Left colon (tissue), 2 donors: ENCODE data around the gene LRBA. TPM values are rescaled to one million over a fixed set of nuclear protein-coding genes. Genes with fewer than 3 reads are reported as not detected.
"Not testable (repeated sequence)": the region's sequence is repeated elsewhere in the genome, so short reads cannot be mapped to it uniquely, and the experiment has no call there.

Experiments used
- ATAC-seq: fragments of 200-7000 bp; cut with Tn5 transposase; one replicate; pipeline ENCODE4 v1.9.1; 2020; ENCODE audit warnings: mild to moderate bottlenecking, moderate library complexity
- DNase-seq, 2 donors: peaks; one replicate each; pipeline ENCODE4 v3.0.0-alpha.2; 2020
- intact Hi-C, 2 donors: fragments of 100-400 bp; cut with DNase I in 1 of 2; cut with micrococcal nuclease in 1 of 2; formaldehyde crosslinking; loops; one replicate each; pipeline versions ENCODE4 v1.11.2 to v1.14.0; 2022; cut with DNase I, micrococcal nuclease
- total RNA-seq, 2 donors: library from RNA; stranded (reverse); fragmentation: NEBNext Ultra II Directional; extraction: Animal tissue kit (Norgen Biotek cat#: 25700); gene quantifications; one replicate each; pipeline ENCODE4 v1.2.1, GENCODE V29; 2021
- donor health status: DM: no; HTN: no; CAD: no.
- donor health status: DM: yes; HTN: yes; CAD: no.

LRBA gene
- total RNA-seq, 2 donors from 2014 or later = 65.7 to 80.0 TPM

- DNase-seq (no peak), ATAC-seq (no peak)
- intact Hi-C loops = no loop called here
Observed at GRCh38 chr4:150534818-150535217, 480.3 kb downstream of the LRBA start.

- intact Hi-C loops = no loop called here
- ATAC-seq (no peak), DNase-seq (no peak)
Observed at GRCh38 chr4:150533673-150534072, 481.4 kb downstream of the LRBA start.

- intact Hi-C loops = no loop called here
- no peak for ATAC-seq
- no peak for DNase-seq
Observed at GRCh38 chr4:150525321-150525868, 489.7 kb downstream of the LRBA start.

GRCh38 chr4:150518559-150518958 lies 496.5 kb downstream of the LRBA start:
- no peak for ATAC-seq
- intact Hi-C loops = no loop called here
- no peak for DNase-seq

- intact Hi-C loops = no loop called here
- no peak for DNase-seq
- ATAC-seq = no peak
Observed at GRCh38 chr4:150515135-150515534, 499.9 kb downstream of the LRBA start.

GRCh38 chr4:150514709-150515108 lies 500.4 kb downstream of the LRBA start:
- no peak for ATAC-seq
- DNase-seq = no peak
- intact Hi-C loops = no loop called here

GRCh38 chr4:150510176-150510865 lies 504.8 kb downstream of the LRBA start:
- intact Hi-C loops = no loop called here
- DNase-seq (no peak), ATAC-seq (no peak)

GRCh38 chr4:150507656-150508055 lies 507.4 kb downstream of the LRBA start:
- ATAC-seq, intact Hi-C loops, DNase-seq: not testable (repeated sequence)

GRCh38 chr4:150501983-150502382 lies 513.1 kb downstream of the LRBA start:
- ATAC-seq (no peak), DNase-seq (no peak)
- intact Hi-C loops = no loop called here

- intact Hi-C loops = no loop called here
- ATAC-seq (no peak), DNase-seq (no peak)
Observed at GRCh38 chr4:150501009-150501727, 513.9 kb downstream of the LRBA start.

GRCh38 chr4:150497612-150498011 lies 517.5 kb downstream of the LRBA start:
- intact Hi-C loops = no loop called here
- ATAC-seq (no peak), DNase-seq (no peak)

GRCh38 chr4:150495550-150495949 lies 519.5 kb downstream of the LRBA start:
- DNase-seq = no peak
- intact Hi-C loops = no loop called here
- ATAC-seq = no peak

- intact Hi-C loops = no loop called here
- ATAC-seq = no peak
- DNase-seq = no peak
Observed at GRCh38 chr4:150493851-150494250, 521.2 kb downstream of the LRBA start.

- ATAC-seq (no peak), DNase-seq (no peak)
- intact Hi-C loops = no loop called here
Observed at GRCh38 chr4:150491132-150492049, 523.7 kb downstream of the LRBA start.

GRCh38 chr4:150482581-150482980 lies 532.5 kb downstream of the LRBA start:
- intact Hi-C loops = no loop called here
- DNase-seq = no peak
- no peak for ATAC-seq

GRCh38 chr4:150479657-150480056 lies 535.4 kb downstream of the LRBA start:
- no peak for ATAC-seq
- intact Hi-C loops = no loop called here
- no peak for DNase-seq

GRCh38 chr4:150477869-150478268 lies 537.2 kb downstream of the LRBA start:
- ATAC-seq (no peak), DNase-seq (no peak)
- intact Hi-C loops = no loop called here

GRCh38 chr4:150476776-150477175 lies 538.3 kb downstream of the LRBA start:
- intact Hi-C loops = no loop called here
- DNase-seq = no peak
- ATAC-seq = no peak

GRCh38 chr4:150475763-150476162 lies 539.3 kb downstream of the LRBA start:
- ATAC-seq (no peak), DNase-seq (no peak)
- intact Hi-C loops = no loop called here
